ENCODE data around the gene RAPH1.
"Not testable (repeated sequence)": the region's sequence is repeated elsewhere in the genome, so short reads cannot be mapped to it uniquely, and the experiment has no call there.

RAPH1 gene

DNA sequence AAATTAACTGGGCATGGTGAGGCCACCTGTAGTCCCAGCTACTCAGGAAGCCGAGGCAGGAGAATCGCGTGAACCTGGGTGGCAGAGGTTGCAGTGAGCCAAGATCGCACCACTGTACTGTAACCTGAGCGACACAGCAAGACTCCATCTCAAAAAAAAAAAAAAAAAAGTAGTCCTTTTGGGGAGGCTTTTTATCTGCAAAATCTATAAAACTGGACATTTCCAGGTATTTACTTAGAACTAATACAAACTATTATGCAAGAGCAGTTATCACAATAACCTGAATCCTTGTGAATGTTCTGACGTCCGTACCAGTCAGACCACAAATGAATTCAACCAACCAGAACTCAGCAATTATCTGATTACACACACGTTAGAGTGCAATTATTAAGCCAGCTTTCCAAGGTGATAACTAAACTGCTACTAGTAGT lies 8.8 kb upstream of the RAPH1 start:
- no peak for DNase-seq

- not testable (repeated sequence) for DNase-seq
These were observed 5.5 kb upstream of the RAPH1 start for GRCh38 chr2:203540598-203540997.

DNA sequence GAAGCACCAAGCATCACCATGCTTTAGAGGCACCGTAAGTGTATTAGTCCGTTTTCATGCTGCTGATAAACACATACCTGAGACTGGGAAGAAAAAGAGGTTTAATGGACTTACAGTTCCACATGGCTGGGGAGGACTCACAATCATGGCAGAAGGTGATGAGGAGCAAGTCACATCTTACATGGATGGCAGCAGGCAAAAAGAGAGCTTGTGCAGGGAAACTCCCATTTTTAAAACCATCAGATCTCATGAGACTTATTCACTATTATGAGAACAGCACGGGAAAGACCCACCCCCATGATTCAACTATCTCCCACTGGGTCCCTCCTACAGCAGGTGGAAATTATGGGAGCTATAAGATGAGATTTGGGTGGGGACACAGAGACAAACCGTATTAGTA lies 3.1 kb upstream of the RAPH1 start:
- DNase-seq = not testable (repeated sequence)

GRCh38 chr2:203536586-203536951 lies 1.5 kb upstream of the RAPH1 start:
- DNase-seq = not testable (repeated sequence)

GRCh38 chr2:203535784-203536585 lies 884 bp upstream of the RAPH1 start:
- DNase-seq = no peak

DNA sequence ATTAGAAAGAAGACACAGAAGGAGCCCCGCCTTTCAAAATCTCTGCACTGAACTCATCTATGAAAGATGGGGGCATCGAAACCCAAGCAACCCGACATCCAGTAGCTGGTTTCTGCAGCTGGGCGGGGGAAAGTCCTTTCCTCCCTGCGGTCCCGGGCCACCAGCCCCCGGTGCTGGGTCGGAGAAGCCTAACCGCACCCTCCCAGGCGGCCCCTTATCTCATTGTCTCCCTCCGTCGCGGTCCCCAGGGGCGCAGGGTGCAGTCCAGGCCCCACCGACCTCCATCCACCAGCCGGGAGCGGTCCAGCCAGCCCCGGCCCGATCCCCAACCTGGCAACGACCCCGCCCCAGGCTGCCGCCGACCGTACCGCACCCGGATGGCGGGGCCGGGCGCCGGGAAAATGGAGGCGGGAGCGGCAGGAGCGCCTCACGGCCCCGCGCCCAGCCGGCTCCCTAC lies 452 bp downstream of the RAPH1 start:
- peak; percentile 12 for DNase-seq

DNA sequence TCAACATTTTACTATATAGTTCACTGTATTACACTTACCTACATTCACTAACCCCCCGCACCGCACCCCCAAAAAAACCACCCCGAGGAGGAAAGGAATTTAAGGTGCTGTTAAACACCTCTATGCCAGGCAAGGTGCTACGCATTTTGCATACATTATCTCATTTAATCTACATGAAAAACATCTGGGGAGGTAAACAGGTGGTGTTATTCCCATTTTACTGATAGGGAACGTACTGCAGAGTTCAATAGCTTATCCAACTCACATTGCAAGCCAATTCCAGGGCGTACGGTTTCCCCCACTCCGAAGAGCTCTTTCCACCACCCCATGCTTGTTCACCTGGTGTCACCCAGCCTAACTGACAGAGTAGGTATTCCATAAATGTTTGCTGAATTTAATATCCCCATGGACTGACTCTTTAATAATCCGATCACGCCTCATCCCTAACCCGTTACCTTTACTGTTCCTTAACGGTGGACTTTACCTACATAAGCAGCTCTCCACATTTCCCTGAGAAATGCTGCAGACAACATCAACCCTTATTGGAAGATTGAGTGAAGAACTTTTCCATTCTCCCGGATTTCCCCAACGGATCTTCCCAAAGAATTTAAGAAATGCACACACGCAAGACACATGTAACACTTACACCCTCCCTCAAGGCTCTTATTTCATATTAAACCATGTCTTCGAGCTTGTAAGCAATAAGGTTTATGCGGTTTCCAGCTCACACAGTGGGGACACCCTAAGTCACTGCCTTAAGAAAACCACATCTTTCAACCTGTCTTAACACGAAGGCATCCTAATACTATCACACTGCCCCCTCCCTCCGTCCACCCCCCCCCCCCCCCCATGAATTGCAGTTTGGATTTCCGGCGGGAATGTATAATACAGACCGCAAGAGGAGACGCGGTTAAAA lies 1.2 kb downstream of the RAPH1 start:
- no peak for DNase-seq

DNA sequence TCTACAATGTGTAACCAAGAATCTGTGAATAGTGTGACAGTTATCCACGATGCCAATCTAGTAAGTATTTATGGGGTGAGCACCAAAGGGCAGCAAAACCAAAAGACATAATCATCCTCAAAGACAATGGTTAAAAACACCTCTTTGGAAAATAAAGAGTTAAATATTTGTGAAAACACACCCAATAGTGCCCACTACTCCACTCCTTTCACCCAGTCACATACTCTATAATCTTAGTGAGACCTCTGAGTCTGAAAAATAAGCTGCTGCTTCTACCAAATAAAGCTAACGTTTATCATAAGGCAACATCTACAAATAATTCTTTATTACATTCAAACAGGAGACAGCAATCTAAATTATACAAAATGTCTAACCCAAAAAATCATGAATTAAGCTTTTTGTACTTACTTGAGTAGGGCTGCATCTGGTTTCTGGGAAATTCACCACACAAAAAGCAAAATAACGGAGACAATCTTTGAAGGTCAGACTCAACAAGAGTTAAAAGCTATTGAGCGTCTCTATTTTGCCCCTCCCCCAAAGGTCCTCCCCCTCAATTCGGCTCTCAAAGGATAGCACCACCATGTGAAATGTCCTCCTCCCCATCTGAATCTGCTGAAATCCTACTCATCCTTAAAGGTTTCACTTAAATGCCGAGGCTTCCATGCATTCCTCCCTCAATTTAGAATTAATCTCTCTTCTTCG lies 2.0 kb downstream of the RAPH1 start:
- no peak for DNase-seq

GRCh38 chr2:203527719-203528118 lies 7.4 kb downstream of the RAPH1 start:
- no peak for DNase-seq

GRCh38 chr2:203513268-203513667 lies 21.8 kb downstream of the RAPH1 start:
- DNase-seq = not testable (repeated sequence)

DNA sequence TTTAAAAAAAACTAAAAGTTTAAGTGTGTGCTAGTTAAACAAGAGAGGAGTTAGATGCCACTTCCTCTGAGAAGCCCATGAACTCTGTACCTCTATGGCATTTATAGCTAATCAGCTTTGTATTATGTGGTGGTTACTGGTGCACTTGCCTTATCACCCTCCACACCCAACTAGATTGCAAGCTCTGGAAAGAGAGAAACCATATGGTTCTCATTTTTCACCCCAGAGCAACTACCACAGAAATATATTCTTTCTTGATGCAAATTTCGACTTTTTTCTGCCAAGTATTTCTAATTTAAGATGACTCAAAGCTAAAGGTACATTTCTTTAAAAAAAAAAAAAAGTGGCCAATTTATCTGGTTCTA lies 24.2 kb downstream of the RAPH1 start:
- no peak for DNase-seq

GRCh38 chr2:203510256-203510940 lies 24.7 kb downstream of the RAPH1 start:
- no peak for DNase-seq

DNA sequence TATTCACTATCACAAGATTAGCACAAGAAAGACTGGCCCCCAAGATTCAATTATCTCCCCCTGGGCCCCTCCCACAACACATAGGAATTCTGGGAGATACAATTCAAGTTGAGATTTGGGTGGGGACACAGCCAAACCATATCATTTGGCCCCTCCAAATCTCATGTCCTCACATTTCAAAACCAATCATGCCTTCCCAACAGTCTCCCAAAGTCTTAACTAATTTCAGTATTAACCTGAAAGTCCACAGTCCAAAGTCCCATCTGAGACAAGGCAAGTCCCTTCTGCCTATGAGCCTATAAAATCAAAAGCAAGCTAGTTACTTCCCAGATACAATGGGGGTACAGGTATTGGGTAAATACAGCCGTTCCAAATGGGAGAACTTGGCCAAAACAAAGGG lies 31.6 kb downstream of the RAPH1 start:
- not testable (repeated sequence) for DNase-seq

DNA sequence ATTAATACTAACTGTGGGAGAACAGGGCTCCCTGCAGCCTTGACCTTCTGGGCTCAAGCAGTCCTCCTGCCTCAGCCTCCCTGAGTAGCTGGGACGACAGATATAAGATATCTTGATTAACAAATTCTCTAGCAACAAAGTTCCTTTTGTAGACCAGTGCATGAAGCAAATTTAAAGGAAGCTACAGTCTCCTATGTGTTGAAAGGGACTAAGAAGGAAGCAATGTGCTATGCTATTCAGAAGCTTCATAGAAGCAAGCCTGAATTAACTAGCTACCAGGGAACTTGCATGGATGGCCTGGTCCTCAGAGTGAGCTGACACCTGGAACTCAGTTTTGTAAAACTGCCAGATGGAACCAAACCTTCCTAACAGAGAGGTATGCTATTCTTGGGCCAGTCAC lies 33.2 kb downstream of the RAPH1 start:
- no peak for DNase-seq

- no peak for DNase-seq
These were observed 34.1 kb downstream of the RAPH1 start for GRCh38 chr2:203500951-203501350.

DNA sequence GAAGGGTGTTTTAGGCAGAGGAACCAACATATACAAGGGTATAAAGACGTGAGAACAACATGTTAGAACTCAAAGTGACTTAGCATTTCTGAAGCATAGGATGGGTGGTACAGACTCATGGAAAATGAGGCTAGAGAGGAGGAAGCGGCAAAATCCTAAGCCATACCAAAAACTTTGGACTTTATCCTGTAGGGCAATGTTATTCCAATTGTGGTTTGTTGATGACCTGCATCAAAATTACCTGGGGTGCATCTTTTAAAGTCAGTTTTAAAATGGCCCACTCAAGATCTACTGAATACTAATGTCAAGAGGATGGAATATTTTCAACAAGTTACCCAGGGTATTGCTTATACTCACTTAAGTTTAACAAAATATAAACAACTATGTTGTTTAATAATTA lies 34.8 kb downstream of the RAPH1 start:
- no peak for DNase-seq

- DNase-seq = no peak
These were observed 36.9 kb downstream of the RAPH1 start for GRCh38 chr2:203498161-203498560.

- DNase-seq = no peak
These were observed 42.1 kb downstream of the RAPH1 start for GRCh38 chr2:203492965-203493364.

- no peak for DNase-seq
These were observed 44.7 kb downstream of the RAPH1 start for GRCh38 chr2:203490391-203490790.

GRCh38 chr2:203489531-203489930 lies 45.6 kb downstream of the RAPH1 start:
- no peak for DNase-seq

DNA sequence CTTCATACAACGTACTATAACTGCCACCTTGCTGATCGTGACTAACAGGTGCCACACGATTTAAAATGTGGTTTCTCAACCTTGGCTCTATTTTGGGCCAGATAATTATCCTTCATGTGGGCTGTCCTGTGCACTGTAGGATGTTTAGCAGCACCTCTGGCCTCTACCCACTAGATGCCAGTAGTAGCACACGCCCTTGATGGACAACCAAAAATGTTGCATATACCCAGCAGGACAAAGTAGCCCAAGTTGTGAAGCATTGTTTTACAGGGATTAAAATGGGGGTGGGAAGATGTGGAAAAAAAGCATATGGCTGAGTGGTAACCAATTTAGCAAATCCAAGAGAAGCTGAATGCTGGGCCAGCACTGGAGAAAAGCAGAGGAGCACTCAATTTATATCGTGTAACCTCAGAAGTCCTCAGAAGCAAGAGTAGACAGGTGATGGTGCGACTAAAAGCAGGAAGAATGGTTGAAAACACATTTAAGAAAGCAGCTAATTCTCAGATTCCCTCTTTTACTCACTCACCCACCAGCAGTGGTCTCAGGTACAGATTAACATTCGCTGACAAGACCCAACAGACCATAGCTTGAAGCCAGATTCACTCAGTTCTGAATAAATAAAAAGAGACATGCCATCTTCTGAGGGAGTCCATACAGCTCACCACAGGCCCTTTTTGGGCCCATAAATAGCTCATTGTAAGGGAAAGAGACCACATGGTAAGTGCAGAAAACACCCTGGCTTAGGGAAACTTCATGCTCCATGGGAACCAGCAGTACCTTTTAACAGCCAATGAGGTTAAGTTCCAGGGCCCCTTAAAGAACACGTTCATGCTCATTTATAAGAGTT lies 50.6 kb downstream of the RAPH1 start:
- no peak for DNase-seq

DNA sequence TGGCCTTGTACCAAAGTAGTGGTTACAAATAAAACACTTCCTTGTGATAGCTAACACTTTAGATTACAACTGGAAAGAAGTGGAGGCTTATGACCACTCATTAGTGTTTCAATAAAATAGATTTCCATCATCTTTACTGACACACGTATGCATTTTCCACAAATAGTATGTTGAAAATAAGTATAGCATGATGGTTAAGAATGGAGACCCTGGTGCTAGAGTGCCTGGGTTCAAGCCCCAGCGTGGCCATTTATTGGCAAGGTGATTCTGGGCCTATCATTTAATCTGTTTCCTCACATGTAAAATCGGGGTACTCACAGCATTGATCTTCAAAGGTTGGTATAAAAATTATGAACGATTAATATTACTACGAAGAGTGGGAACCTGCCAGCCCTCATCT lies 54.5 kb downstream of the RAPH1 start:
- no peak for DNase-seq

Measured in NCI-H1436 (cell line).